ENCODE data around the gene MTREX.

MTREX gene

DNA sequence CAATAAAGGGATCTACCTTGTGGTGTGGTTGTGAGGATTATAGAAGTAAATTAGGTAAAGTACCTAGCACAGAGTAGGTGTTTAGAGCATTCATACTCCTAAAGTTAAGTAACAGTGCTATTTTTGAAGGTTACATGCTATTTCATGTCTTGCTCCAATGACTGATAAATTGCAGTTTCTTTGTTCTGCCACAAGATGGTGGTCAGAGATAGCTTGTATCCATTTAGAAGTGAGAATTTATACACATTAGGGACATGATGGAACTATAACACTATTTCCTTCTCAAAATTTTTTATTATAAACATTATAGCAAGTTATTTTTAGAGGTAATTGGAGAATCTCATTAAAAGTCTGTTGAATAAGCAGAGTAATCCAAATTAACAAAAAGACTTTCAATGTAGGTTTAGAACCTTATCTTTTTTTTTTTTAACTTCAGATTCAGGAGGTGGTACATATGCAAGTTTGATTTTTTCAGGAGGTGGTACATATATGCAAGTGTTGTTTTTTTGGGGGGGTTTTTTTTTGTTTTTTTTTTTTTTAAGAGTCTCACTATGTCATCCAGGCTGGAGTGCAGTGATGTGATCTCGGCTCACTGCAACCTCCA lies 17.1 kb downstream of the MTREX start:
- no peak for DNase-seq (ENCODE audit: low read depth)

DNA sequence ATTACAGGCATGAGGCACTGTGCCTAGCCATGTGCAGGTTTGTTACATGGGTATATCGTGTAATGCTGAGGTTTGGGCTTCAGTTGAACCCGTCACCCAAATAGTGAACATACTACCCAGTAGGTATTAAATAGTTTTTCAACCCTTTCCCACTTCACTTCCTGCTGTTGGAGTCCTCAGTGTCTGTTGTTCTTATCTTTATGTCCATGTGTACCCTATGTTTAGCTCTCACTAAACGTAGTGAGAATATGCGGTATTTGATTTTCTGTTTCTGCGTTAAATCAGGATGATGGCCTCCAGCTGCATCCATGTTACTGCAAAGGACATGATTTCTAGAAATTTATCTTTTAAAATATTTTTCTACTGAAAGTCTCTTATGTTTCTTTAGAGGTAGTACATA lies 17.8 kb downstream of the MTREX start:
- DNase-seq (ENCODE audit: low read depth): no peak

DNA sequence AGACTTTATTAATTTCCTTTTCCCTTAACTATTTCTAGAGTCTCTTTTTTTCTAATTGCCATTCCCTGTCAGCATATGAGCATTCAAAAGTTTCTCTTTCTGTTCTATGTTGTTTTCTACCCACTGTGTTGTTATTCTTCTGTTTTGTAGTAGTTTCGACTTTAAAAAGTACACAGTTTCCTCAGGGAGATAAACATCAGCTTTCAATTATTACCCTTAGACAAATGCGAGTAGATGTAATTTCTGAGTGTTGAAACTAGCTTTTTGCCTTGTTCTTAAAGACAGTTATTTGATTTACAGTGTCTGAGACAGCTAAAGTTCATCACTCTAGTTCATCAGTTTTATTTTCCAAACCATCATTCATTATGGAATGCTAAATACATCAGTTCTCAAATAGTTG lies 19.5 kb downstream of the MTREX start:
- DNase-seq (ENCODE audit: low read depth): no peak

GRCh38 chr5:55331321-55331720 lies 23.5 kb downstream of the MTREX start:
- DNase-seq (ENCODE audit: low read depth): no peak

DNA sequence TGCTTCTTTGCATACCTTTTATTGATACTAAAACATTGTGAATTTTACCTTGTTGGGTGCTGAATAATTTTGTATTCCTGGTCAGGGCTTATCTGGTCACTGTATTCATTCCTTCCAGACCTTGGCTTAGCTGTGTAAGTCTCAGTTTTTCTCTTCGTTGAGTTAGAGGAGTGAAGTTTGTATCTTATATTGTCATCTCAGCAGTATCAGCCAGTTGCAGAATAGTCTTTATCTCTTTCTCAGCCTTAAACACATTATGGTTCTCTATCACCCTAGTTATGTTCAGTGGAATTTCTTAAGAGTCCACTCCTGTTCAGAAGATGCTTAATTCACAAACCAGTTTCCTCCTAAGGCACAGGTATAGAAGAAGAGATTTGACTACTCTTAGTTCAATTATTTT lies 25.2 kb downstream of the MTREX start:
- DNase-seq (ENCODE audit: low read depth): no peak

DNA sequence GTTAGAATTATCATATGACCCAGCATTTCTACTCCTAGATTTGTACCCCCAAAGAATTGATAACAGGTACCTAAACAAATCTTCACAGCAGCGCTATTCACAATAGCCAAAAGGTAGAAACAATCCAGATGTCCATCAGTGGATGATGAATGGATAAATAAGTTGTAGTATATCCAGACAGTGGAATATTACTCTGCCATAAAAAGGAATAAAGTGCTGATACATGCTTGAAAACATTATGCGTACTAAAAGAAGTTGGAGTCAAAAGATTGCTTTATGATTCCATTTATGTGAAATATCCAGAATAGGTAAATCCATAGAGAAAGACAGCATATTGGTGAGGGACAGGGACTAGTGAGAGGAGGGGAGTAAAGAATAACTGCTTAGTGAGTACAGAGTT lies 26.0 kb downstream of the MTREX start:
- DNase-seq (ENCODE audit: low read depth): no peak

GRCh38 chr5:55338092-55338613 lies 30.4 kb downstream of the MTREX start:
- no peak for DNase-seq (ENCODE audit: low read depth)

GRCh38 chr5:55338810-55339243 lies 31.0 kb downstream of the MTREX start:
- DNase-seq (ENCODE audit: low read depth): no peak

DNA sequence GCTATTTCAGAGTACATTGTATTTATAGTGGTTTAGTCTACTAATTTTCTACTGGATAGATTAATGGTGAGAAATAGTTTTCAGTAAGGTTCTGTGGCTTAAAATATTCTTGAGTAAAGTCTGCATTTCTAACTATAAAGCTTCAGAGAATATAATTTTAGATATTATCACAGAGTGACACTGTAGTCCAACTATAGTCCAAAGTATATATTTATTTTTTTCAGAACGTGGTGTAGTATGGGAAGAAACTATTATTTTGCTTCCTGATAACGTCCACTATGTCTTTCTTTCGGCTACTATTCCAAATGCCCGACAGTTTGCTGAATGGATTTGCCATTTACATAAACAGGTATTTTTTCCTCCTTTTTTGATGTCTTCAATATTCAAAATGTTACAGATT lies 35.3 kb downstream of the MTREX start:
- DNase-seq (ENCODE audit: low read depth): no peak

- DNase-seq (ENCODE audit: low read depth): no peak
These were observed 35.8 kb downstream of the MTREX start for GRCh38 chr5:55343609-55344008.

GRCh38 chr5:55344392-55344992 lies 36.7 kb downstream of the MTREX start:
- DNase-seq (ENCODE audit: low read depth): peak; percentile 22

DNA sequence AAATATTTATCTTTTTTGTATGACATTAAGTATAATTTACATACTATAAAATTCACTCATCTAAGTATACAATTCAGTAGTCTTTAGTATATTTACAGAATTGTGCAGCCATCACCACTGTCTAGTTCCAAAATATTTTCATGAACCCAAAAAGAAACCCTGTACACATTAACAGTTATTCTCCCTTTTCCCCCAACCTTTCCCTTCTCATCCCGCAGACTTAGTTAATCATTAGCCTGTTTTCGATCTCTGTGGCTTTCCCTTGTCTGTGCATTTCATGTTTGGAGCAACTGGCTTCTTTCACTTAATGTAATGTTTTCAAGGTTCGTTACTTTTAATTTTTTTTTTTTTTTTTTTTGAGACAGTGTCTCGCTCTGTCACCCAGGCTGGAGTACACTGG lies 37.5 kb downstream of the MTREX start:
- DNase-seq (ENCODE audit: low read depth): no peak

- no peak for DNase-seq (ENCODE audit: low read depth)
These were observed 40.0 kb downstream of the MTREX start for GRCh38 chr5:55347786-55348185.

DNA sequence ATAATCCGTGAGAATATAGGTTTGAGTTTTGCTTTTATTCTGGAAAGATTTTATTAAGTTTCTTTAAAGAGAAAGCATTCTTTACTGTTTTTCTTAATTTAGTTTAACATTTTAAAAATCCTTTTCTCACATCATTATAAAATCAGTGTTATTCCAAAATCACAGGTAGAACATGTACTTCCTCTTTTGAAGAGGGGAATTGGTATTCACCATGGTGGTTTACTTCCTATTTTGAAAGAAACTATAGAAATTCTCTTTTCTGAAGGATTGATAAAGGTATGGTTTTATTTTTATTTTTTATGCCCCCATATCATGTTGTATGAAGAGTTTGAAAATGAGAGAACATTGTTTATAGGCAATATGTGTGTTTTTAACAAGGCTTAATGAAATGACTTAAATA lies 43.0 kb downstream of the MTREX start:
- DNase-seq (ENCODE audit: low read depth): no peak

GRCh38 chr5:55356896-55357295 lies 49.1 kb downstream of the MTREX start:
- no peak for DNase-seq (ENCODE audit: low read depth)

- no peak for DNase-seq (ENCODE audit: low read depth)
These were observed 52.4 kb downstream of the MTREX start for GRCh38 chr5:55360190-55360589.

GRCh38 chr5:55363856-55364255 lies 56.1 kb downstream of the MTREX start:
- DNase-seq (ENCODE audit: low read depth): no peak

DNA sequence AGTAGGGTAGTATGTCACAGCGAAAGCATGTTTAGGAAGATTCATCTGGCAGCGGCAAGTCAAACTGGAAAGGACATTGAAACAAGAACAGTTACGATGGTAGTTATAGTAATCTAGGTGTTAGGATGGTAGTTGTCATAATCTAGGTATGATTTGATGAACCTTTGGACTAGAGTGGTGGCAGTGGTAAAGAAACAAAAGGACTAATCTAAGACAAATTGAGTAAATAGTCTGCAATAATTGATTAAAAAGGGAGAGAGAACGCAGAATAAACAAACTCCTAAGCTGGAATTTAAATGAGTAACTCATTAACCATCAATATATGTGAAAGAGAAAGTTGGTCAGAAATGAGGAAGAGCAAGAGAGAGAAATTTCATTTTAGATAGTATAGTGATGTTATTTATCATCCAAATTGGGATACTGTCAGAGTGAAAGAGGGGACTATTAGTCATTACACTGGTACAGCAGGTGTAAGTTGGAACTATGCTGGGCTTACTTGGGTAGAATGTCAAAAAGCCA lies 56.8 kb downstream of the MTREX start:
- no peak for DNase-seq (ENCODE audit: low read depth)

DNA sequence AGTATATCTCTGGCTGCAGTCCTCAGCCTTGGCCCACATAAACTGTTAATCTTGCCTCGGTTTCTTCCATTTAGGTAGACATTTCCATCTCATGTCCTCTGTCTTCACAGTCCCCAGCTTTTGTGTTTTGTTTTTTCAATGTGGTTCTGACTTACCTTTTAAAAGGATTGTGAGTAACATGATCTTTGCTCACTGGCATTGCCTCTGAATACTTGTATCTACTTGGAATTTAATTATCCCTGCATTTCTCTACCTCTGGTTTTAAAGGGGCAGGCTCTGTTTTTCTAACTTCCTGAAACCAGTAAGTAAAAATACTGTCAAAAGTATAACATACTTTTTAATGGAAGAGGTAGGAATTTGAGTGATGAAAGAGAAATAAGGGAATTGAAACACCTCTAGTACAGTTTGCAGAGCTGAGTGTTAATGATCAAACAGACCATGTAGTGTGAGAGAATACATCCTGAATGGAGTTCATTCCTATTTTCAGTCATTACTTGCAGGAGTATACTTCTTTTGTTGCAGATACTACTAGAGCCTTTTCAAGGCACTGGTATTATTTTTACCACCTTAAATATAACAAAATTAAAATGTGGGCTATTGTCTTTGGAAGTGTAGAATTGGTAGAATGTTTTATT lies 62.6 kb downstream of the MTREX start:
- no peak for DNase-seq (ENCODE audit: low read depth)

GRCh38 chr5:55371145-55371544 lies 63.4 kb downstream of the MTREX start:
- DNase-seq (ENCODE audit: low read depth): no peak

DNA sequence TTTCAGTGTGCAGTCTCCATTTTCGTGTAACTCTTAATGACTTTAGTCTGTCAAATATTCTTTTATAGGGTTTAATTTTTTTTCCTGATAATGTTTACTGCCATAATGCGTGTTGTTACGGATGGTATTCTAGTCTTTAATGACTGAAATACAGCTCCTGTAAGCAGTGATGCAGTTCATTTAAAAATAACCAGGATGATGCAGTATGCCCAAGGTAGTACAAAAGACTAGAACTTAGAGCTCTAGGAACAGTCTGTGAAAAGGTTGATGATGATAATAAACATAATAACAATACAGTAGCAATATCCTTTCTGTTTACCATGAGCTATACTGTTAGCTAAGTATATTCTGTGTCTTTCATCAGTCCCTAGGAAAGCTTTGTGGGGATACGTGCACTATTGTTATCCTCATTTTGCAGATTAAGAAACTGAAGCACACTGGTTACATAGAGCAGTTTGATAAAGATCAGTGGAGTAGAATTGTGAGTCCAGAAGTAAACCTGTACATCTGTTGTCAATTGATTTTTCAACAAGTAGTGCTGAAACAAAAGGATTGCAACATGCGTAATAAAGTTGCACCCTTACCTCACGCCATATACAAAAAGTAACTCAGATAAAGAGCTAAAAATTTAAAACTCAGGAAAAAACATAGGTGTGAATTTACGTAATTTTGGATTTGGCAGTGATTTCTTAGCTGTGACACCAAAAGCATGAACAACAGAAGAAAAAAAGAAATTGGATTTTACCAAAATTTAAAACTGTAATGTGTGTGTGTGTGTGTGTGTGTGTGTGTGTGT lies 64.5 kb downstream of the MTREX start:
- DNase-seq (ENCODE audit: low read depth): no peak

- no peak for DNase-seq (ENCODE audit: low read depth)
These were observed 70.0 kb downstream of the MTREX start for GRCh38 chr5:55377810-55378209.

- DNase-seq (ENCODE audit: low read depth): no peak
These were observed 75.5 kb downstream of the MTREX start for GRCh38 chr5:55383254-55383653.

Data from stimulated activated CD8-positive, alpha-beta memory T cell treated with anti-CD3 and anti-CD28 coated beads, Interleukin-15, amount 100 ng/mL, for 24 hours (primary cell).